Measurements from ENCODE around the gene PROSER2. TPM values are rescaled to one million over a fixed set of nuclear protein-coding genes. Genes with fewer than 3 reads are reported as not detected.

The PROSER2 gene
- total RNA-seq, 1 donor from 2014 or later, result 15.2 TPM

DNA sequence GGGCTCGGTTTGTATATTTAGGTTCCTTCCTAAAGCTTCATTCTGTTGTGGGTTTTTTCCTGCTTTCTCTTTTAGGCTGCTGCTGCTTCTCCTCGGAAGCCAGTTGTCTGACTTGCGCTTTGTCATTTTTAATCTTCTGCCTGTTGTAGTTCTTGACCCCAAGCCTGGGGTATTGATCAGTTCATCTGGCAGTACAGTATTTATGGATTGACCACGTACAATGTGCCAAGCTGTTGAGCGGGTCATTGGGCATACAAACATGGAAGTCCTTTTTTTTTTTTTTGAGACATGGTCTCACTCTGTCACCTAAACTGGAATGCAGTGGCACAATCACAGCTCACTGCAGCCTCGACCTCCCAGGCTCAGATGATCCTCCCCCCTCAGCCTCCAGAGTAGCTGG lies 4.3 kb downstream of the PROSER2 start:
- TF ChIP-seq, protein P1, sequence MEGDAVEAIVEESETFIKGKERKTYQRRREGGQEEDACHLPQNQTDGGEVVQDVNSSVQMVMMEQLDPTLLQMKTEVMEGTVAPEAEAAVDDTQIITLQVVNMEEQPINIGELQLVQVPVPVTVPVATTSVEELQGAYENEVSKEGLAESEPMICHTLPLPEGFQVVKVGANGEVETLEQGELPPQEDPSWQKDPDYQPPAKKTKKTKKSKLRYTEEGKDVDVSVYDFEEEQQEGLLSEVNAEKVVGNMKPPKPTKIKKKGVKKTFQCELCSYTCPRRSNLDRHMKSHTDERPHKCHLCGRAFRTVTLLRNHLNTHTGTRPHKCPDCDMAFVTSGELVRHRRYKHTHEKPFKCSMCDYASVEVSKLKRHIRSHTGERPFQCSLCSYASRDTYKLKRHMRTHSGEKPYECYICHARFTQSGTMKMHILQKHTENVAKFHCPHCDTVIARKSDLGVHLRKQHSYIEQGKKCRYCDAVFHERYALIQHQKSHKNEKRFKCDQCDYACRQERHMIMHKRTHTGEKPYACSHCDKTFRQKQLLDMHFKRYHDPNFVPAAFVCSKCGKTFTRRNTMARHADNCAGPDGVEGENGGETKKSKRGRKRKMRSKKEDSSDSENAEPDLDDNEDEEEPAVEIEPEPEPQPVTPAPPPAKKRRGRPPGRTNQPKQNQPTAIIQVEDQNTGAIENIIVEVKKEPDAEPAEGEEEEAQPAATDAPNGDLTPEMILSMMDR (IDR thresholded peaks at IDR 0.05), result no peak
- Mint-ChIP-seq H3K4me1 (ENCODE audit: low read depth) (peaks cover 50% of the 10 kb centered on the region), H3K27me3 (ENCODE audit: low read depth) (no peaks in the 10 kb centered on the region), H3K9me3 (ENCODE audit: low read depth) (no peaks in the 10 kb centered on the region), H3K4me3 (ENCODE audit: unreplicated experiment) (no peak overlapping the region), H3K36me3 (ENCODE audit: low read depth) (no peaks in the 10 kb centered on the region), H3K27ac (ENCODE audit: unreplicated experiment) (no peak overlapping the region)
- DNase-seq (ENCODE audit: low spot score), result no peak

DNA sequence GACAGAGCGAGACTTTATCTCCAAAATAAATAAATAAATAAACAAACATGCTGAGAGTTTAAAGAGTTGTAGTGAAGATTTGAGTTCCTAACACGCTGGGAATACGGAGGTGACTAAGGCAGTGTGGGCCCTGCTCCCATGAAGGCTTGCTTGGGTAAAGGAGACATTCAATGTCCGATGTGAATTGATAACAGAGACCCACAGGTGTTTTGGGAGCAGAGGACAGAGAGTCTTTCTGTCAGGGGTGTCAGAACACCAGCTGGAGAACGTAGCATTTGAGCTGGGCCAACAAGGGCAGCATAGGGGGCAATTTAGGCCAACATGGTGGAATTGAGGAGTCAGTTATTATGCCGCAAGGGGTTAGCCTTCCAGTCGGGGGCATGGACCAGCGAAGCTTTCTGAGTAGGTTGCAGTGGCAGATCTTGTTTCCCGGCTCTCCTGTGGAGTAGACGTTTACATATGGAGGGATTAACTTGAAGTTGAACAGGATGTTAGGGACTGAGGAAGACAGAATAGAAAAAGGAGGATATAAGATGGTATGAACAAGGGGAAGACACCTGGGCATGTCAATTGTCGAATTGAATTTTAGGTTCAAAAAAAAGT lies 5.6 kb downstream of the PROSER2 start:
- Mint-ChIP-seq H3K36me3 (ENCODE audit: low read depth) (peaks cover 2% of the 10 kb centered on the region), H3K4me3 (ENCODE audit: unreplicated experiment) (no peak overlapping the region), H3K27me3 (ENCODE audit: low read depth) (no peaks in the 10 kb centered on the region), H3K27ac (ENCODE audit: unreplicated experiment) (no peak overlapping the region), H3K9me3 (ENCODE audit: low read depth) (no peaks in the 10 kb centered on the region), H3K4me1 (ENCODE audit: low read depth) (peaks cover 52% of the 10 kb centered on the region)
- DNase-seq (ENCODE audit: low spot score), result no peak
- TF ChIP-seq, protein P1 (IDR thresholded peaks at IDR 0.05), result no peak

DNA sequence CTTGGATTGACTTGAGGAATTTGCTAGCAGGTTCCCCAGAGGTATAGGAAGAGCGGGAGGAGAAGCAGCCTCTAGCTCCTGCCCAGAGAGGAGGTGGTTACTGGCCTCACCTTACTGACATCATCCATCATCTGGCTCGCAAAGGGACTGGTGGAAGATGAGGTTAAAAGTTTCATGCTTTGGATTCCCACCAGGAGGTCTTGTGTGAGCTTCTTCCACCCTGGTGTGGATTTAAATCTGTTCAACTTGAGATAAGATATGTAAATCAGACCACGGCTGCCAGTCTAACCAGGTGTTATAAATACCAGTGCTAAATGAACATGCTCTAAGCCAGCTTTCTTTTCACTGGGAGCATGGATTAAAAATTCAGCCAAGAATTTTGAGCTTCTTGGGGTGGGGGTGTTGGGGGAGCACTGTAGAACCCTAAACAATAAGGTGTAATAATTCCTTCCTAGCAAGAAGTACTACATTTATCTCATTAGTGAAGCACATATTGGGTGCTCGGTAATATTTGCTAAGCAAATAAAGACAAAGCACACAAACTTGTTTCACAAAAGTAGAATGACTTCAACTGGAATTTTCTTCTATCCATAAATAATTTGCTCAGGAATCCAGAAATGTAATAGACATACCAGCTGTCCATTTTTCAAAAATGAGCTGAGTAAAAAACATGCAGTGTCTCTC lies 7.8 kb downstream of the PROSER2 start:
- Mint-ChIP-seq H3K27ac (ENCODE audit: unreplicated experiment) (peak overlapping the region; percentile 81), H3K4me1 (ENCODE audit: low read depth) (peaks cover 33% of the 10 kb centered on the region), H3K27me3 (ENCODE audit: low read depth) (no peaks in the 10 kb centered on the region), H3K36me3 (ENCODE audit: low read depth) (peaks cover 2% of the 10 kb centered on the region), H3K4me3 (ENCODE audit: unreplicated experiment) (no peak overlapping the region), H3K9me3 (ENCODE audit: low read depth) (no peaks in the 10 kb centered on the region)
- TF ChIP-seq, protein P1 (IDR thresholded peaks at IDR 0.05), result no peak
- DNase-seq (ENCODE audit: low spot score), result no peak

DNA sequence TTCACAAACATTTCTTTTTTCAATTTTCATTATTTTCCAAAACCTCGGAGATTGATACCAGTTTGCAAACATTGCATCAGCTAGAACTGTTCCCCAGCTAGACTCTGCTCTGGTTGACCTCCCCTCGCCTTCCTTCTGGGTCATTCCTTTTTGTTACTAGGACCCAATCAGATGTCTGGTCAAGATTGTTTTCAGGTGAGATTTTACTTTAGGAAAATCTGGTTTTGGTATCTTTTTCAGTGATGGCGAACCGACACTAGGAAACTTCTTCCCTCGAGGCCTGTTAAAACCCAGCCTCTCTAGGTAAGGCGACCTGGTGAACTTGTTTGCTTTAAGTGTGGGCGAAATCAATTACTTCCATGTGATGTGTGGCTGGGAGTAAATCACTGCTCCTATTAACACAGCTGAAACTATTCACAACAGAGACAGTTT lies 8.4 kb downstream of the PROSER2 start:
- TF ChIP-seq, protein P1 (IDR thresholded peaks at IDR 0.05), result no peak
- Mint-ChIP-seq H3K27me3 (ENCODE audit: low read depth) (no peaks in the 10 kb centered on the region), H3K4me1 (ENCODE audit: low read depth) (peaks cover 30% of the 10 kb centered on the region), H3K36me3 (ENCODE audit: low read depth) (peaks cover 2% of the 10 kb centered on the region), H3K27ac (ENCODE audit: unreplicated experiment) (peak overlapping the region; percentile 81), H3K9me3 (ENCODE audit: low read depth) (no peaks in the 10 kb centered on the region), H3K4me3 (ENCODE audit: unreplicated experiment) (no peak overlapping the region)
- no peak for DNase-seq (ENCODE audit: low spot score)

DNA sequence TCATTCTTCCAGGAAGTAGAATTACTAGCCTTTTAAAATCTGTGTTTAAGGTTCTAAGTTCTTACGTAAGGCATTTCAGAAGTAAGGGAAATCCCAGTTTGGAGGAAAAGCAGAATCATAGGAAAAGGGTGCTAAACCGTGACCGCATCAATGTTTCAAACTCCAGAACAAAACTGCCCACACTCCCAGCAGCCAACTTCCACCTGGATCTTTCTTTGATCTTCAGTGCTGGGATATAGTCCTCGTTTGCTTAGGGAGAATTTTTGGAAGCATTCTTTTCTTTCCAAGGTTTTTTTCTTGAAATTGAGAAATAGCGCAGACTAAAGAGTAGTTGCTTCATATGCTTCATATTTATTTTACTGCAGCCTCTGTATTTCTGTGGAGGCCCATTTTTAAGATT lies 8.9 kb downstream of the PROSER2 start:
- Mint-ChIP-seq H3K27ac (ENCODE audit: unreplicated experiment) (peak overlapping the region; percentile 36), H3K27me3 (ENCODE audit: low read depth) (no peaks in the 10 kb centered on the region), H3K4me3 (ENCODE audit: unreplicated experiment) (no peak overlapping the region), H3K36me3 (ENCODE audit: low read depth) (peaks cover 2% of the 10 kb centered on the region), H3K9me3 (ENCODE audit: low read depth) (no peaks in the 10 kb centered on the region), H3K4me1 (ENCODE audit: low read depth) (peaks cover 31% of the 10 kb centered on the region)
- no peak for DNase-seq (ENCODE audit: low spot score)
- TF ChIP-seq, protein P1 (IDR thresholded peaks at IDR 0.05), result no peak
